ENCODE results near the gene BANF2. TPM values are rescaled to one million over a fixed set of nuclear protein-coding genes. Genes with fewer than 3 reads are reported as not detected.

Gene BANF2
- total and polyA plus RNA-seq, 2 donors: 0.14 to 0.25 TPM

DNA sequence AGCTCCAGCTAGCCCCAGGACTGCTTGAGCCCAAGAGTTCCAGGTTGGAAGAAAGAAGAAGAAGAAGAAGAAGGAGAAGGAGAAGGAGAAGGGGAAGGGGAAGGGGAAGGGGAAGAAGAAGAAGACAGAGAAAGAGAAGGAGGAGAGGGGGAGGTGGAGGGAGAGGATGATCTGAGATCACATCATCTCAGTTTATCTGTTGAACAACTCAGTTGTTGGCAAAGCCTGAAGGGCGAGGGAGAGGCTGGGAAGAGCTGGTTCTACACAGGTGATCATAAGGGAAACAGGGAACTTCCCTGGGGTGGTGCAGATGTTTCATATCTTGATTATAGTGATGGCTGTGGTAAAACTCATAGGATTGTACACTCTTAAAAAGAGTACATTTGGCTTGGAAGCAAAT is 14.6 kb upstream of the BANF2 start:
- WGBS: 85% methylated on average over 1 of the region's 1 CpG
- H3K4me1 ChIP-seq (ENCODE audit: control insufficient read depth in 2 of 2, insufficient read depth in 2 of 2, low read length in 2 of 2): peaks cover 7 to 14% of the 10 kb centered on the region in 2 donors
- H3K27ac ChIP-seq (ENCODE audit: low read depth in 1 of 2, low read length in 1 of 2): no peak overlapping the region
- no peak for DNase-seq (ENCODE audit: low read depth in 6 of 9, low spot score in 9 of 9)
- peaks cover 0 to 40% of the 10 kb centered on the region in 2 donors for H3K27me3 ChIP-seq (ENCODE audit: control insufficient read depth in 2 of 2, insufficient read depth in 1 of 2, low read length in 1 of 2)
- H3K36me3 ChIP-seq (ENCODE audit: control insufficient read depth in 2 of 2, insufficient read depth in 2 of 2, low read length in 1 of 2): no peaks in the 10 kb centered on the region
- H3K9me3 ChIP-seq (ENCODE audit: control insufficient read depth in 2 of 2, insufficient read depth in 1 of 2, low read length in 1 of 2): peaks cover 0 to 1% of the 10 kb centered on the region in 2 donors
- no peak overlapping the region for H3K4me3 ChIP-seq (ENCODE audit: low read length in 2 of 2)

DNA sequence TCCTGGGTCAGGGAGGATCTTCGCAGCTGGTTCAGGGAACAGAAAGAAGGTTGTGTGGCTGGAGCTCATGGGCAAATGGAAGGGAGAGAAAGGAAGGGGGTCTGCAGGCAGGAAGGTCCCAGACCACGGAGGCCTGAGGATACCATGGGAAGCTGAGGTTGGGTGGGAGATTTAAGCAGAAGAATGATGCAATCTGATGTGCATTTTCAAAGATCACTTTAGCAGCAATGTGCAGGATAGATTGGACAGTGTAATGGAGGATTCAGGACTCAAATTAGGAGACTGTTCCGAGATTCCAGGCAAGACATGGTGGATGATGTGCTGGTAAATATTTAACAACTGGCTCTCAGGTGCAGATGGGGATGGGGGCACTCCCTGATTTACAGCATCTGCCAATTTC is 12.0 kb upstream of the BANF2 start:
- WGBS: 87% methylated on average over 3 of the region's 3 CpGs
- peaks cover 0 to 41% of the 10 kb centered on the region in 2 donors for H3K27me3 ChIP-seq (ENCODE audit: control insufficient read depth in 2 of 2, insufficient read depth in 1 of 2, low read length in 1 of 2)
- no peaks in the 10 kb centered on the region for H3K36me3 ChIP-seq (ENCODE audit: control insufficient read depth in 2 of 2, insufficient read depth in 2 of 2, low read length in 1 of 2)
- DNase-seq (ENCODE audit: low read depth in 6 of 9, low spot score in 9 of 9): no peak
- H3K4me1 ChIP-seq (ENCODE audit: control insufficient read depth in 2 of 2, insufficient read depth in 2 of 2, low read length in 2 of 2): peaks cover 2 to 4% of the 10 kb centered on the region in 2 donors
- no peak overlapping the region for H3K27ac ChIP-seq (ENCODE audit: low read depth in 1 of 2, low read length in 1 of 2)
- no peaks in the 10 kb centered on the region for H3K9me3 ChIP-seq (ENCODE audit: control insufficient read depth in 2 of 2, insufficient read depth in 1 of 2, low read length in 1 of 2)
- no peak overlapping the region for H3K4me3 ChIP-seq (ENCODE audit: low read length in 2 of 2)

DNA sequence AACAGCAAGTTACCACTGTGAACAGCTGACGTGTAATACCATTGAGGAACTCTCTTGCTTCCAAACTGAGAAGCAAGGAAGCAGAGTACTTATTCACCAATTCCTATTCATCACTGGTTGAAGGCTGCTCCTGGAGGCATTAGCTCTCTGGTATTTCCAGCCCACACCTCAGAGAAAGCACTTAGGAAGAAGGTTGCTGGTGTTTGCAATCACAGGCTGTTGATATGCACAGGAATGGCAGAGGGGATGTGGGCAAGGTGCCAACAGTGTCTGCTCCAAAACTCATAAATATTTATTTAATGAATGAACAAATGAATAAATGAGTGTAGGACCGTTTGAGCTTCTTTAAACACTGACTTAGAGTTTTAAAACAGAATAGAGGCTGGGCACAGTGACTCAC is 10.8 kb upstream of the BANF2 start:
- no peak for DNase-seq (ENCODE audit: low read depth in 6 of 9, low spot score in 9 of 9)

DNA sequence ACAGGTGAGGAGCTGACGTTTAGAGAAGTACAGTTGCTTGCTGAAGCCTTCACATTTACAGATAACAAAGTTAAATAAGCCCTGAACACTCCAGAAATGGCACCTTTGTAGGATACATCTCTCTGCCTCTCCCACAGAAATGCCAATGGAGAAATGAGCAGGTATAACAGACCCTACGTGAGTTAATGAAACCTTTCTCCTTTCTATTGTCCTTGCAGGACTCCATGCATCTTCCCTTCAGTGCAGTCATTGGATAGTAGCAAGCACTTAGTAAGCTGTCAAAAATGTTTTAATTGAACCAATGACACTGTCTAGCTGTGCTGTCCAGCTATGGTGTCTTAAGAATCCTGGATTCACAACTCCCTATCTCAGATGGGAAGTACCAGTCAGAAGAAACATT is 9.6 kb upstream of the BANF2 start:
- no peak overlapping the region for H3K4me3 ChIP-seq (ENCODE audit: low read length in 2 of 2)
- 91% methylated on average over 2 of the region's 2 CpGs for WGBS
- no peaks in the 10 kb centered on the region for H3K9me3 ChIP-seq (ENCODE audit: control insufficient read depth in 2 of 2, insufficient read depth in 1 of 2, low read length in 1 of 2)
- H3K36me3 ChIP-seq (ENCODE audit: control insufficient read depth in 2 of 2, insufficient read depth in 2 of 2, low read length in 1 of 2): no peaks in the 10 kb centered on the region
- no peak overlapping the region for H3K27ac ChIP-seq (ENCODE audit: low read depth in 1 of 2, low read length in 1 of 2)
- DNase-seq (ENCODE audit: low read depth in 6 of 9, low spot score in 9 of 9): no peak
- peaks cover 0 to 23% of the 10 kb centered on the region in 2 donors for H3K27me3 ChIP-seq (ENCODE audit: control insufficient read depth in 2 of 2, insufficient read depth in 1 of 2, low read length in 1 of 2)
- no peaks in the 10 kb centered on the region for H3K4me1 ChIP-seq (ENCODE audit: control insufficient read depth in 2 of 2, insufficient read depth in 2 of 2, low read length in 2 of 2)

More for the DNA sequence above, 10.8 kb upstream of the BANF2 start:
- WGBS: 75% methylated on average over 2 of the region's 2 CpGs
- no peaks in the 10 kb centered on the region for H3K36me3 ChIP-seq (ENCODE audit: control insufficient read depth in 2 of 2, insufficient read depth in 2 of 2, low read length in 1 of 2)
- H3K27ac ChIP-seq (ENCODE audit: low read depth in 1 of 2, low read length in 1 of 2): no peak overlapping the region
- H3K4me3 ChIP-seq (ENCODE audit: low read length in 2 of 2): no peak overlapping the region
- no peaks in the 10 kb centered on the region for H3K4me1 ChIP-seq (ENCODE audit: control insufficient read depth in 2 of 2, insufficient read depth in 2 of 2, low read length in 2 of 2)
- H3K27me3 ChIP-seq (ENCODE audit: control insufficient read depth in 2 of 2, insufficient read depth in 1 of 2, low read length in 1 of 2): peaks cover 0 to 35% of the 10 kb centered on the region in 2 donors
- H3K9me3 ChIP-seq (ENCODE audit: control insufficient read depth in 2 of 2, insufficient read depth in 1 of 2, low read length in 1 of 2): no peaks in the 10 kb centered on the region

DNA sequence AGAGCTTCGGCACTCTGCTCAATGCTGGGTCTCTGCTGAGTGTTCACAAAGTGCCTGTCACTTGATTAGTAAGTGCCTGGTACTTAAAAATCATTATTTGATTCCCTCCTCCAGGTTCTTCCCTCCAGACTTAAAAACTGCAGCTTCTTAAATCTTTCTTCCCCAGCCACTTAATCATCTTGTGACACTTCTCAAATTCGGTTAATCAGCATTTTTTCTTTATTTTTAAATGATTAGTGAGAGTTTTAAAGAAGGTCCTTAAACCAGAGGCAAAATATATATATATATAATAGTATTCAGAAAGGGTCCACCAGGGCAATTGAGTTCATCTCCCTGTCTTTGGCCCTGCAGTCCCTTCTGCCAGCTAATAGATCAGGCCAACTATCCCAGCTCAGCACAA is 8.0 kb upstream of the BANF2 start:
- 54% methylated on average over 2 of the region's 2 CpGs for WGBS
- peaks cover 0 to 13% of the 10 kb centered on the region in 2 donors for H3K27me3 ChIP-seq (ENCODE audit: control insufficient read depth in 2 of 2, insufficient read depth in 1 of 2, low read length in 1 of 2)
- no peaks in the 10 kb centered on the region for H3K9me3 ChIP-seq (ENCODE audit: control insufficient read depth in 2 of 2, insufficient read depth in 1 of 2, low read length in 1 of 2)
- no peaks in the 10 kb centered on the region for H3K4me1 ChIP-seq (ENCODE audit: control insufficient read depth in 2 of 2, insufficient read depth in 2 of 2, low read length in 2 of 2)
- no peak overlapping the region for H3K27ac ChIP-seq (ENCODE audit: low read depth in 1 of 2, low read length in 1 of 2)
- no peak overlapping the region for H3K4me3 ChIP-seq (ENCODE audit: low read length in 2 of 2)
- no peaks in the 10 kb centered on the region for H3K36me3 ChIP-seq (ENCODE audit: control insufficient read depth in 2 of 2, insufficient read depth in 2 of 2, low read length in 1 of 2)
- no peak for DNase-seq (ENCODE audit: low read depth in 6 of 9, low spot score in 9 of 9)

DNA sequence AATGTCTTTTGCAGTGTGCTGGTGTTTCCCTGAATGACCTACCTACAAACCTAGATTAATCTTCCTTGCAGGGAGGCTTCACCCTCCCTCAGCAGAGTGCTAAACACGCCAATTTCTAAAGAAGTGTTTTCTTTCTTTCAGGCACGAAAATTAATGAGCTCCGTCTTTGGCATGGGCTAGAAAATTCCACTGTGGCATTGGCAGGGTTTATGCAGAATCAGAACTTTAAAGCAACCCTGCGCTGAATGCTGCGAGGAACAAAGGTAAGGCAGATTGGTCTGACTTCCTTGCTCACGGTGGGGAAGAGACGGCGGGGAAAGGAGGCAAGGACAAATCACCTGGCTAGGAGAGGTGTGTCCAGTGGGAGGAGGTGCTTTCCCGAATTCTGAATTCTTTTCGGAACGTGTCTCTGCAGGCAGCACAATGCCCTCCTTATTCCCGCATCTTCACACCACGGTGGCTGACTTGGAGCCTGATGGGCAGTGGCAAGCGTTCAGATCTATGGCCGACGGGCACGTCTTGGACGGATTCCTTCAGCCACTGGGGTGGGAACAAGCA is 6.2 kb upstream of the BANF2 start:
- no peaks in the 10 kb centered on the region for H3K36me3 ChIP-seq (ENCODE audit: control insufficient read depth in 2 of 2, insufficient read depth in 2 of 2, low read length in 1 of 2)
- no peak overlapping the region for H3K4me3 ChIP-seq (ENCODE audit: low read length in 2 of 2)
- DNase-seq (ENCODE audit: low read depth in 6 of 9, low spot score in 9 of 9): no peak
- 94% methylated on average over 18 of the region's 18 CpGs for WGBS
- H3K4me1 ChIP-seq (ENCODE audit: control insufficient read depth in 2 of 2, insufficient read depth in 2 of 2, low read length in 2 of 2): no peaks in the 10 kb centered on the region
- peaks cover 0 to 7% of the 10 kb centered on the region in 2 donors for H3K27me3 ChIP-seq (ENCODE audit: control insufficient read depth in 2 of 2, insufficient read depth in 1 of 2, low read length in 1 of 2)
- no peak overlapping the region for H3K27ac ChIP-seq (ENCODE audit: low read depth in 1 of 2, low read length in 1 of 2)
- no peaks in the 10 kb centered on the region for H3K9me3 ChIP-seq (ENCODE audit: control insufficient read depth in 2 of 2, insufficient read depth in 1 of 2, low read length in 1 of 2)

DNA sequence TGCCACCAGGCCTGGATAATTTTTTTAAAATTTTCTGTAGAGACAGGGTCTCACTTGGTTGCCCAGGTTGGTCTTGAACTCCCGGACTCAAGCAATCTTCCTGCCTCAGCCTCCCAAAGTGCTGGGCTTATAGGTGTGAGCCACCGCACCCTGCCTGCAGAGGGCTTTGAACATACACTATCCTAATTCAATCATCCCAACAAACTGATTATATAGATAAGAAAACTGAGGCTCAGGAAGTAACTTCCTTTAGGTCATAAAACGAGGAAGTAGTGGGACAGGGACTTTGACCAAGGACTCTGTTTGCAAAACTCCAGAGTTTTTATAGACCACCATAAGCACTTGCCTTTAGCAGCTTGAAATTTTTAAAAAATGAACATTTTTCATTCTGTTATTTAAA is 5.0 kb upstream of the BANF2 start:
- no peak for DNase-seq (ENCODE audit: low read depth in 6 of 9, low spot score in 9 of 9)
- H3K9me3 ChIP-seq (ENCODE audit: control insufficient read depth in 2 of 2, insufficient read depth in 1 of 2, low read length in 1 of 2): no peaks in the 10 kb centered on the region
- H3K4me3 ChIP-seq (ENCODE audit: low read length in 2 of 2): no peak overlapping the region
- 77% methylated on average over 3 of the region's 3 CpGs for WGBS
- H3K27me3 ChIP-seq (ENCODE audit: control insufficient read depth in 2 of 2, insufficient read depth in 1 of 2, low read length in 1 of 2): peaks cover 0 to 4% of the 10 kb centered on the region in 2 donors
- H3K27ac ChIP-seq (ENCODE audit: low read depth in 1 of 2, low read length in 1 of 2): no peak overlapping the region
- H3K36me3 ChIP-seq (ENCODE audit: control insufficient read depth in 2 of 2, insufficient read depth in 2 of 2, low read length in 1 of 2): no peaks in the 10 kb centered on the region
- H3K4me1 ChIP-seq (ENCODE audit: control insufficient read depth in 2 of 2, insufficient read depth in 2 of 2, low read length in 2 of 2): no peaks in the 10 kb centered on the region

DNA sequence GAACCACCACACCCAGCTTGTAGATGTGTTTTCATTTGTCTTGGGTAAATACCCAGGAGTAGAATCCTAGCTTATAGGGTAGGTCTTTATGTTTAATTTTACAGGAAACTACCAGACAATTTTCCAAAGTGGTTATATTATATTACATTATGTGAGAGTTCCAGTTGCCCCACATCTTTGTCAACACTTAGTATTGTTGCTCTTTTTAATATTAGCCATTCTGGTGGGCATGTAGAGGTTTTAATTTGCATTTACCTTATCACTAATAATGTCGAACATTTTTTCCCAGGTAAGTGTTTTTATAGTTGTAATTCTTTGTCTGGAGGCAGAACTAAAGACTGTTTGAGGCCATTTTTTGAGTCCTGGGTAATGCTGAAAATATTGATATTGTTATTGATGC is 3.5 kb upstream of the BANF2 start:
- Histone ChIP-seq H3K27ac (ENCODE audit: low read depth in 1 of 2, low read length in 1 of 2) (no peak overlapping the region), H3K9me3 (ENCODE audit: control insufficient read depth in 2 of 2, insufficient read depth in 1 of 2, low read length in 1 of 2) (no peaks in the 10 kb centered on the region), H3K27me3 (ENCODE audit: control insufficient read depth in 2 of 2, insufficient read depth in 1 of 2, low read length in 1 of 2) (peaks cover 0 to 2% of the 10 kb centered on the region in 2 donors), H3K4me3 (ENCODE audit: low read length in 2 of 2) (no peak overlapping the region), H3K4me1 (ENCODE audit: control insufficient read depth in 2 of 2, insufficient read depth in 2 of 2, low read length in 2 of 2) (no peaks in the 10 kb centered on the region), H3K36me3 (ENCODE audit: control insufficient read depth in 2 of 2, insufficient read depth in 2 of 2, low read length in 1 of 2) (no peaks in the 10 kb centered on the region)
- 97% methylated on average over 1 of the region's 1 CpG for WGBS
- no peak for DNase-seq (ENCODE audit: low read depth in 6 of 9, low spot score in 9 of 9)

DNA sequence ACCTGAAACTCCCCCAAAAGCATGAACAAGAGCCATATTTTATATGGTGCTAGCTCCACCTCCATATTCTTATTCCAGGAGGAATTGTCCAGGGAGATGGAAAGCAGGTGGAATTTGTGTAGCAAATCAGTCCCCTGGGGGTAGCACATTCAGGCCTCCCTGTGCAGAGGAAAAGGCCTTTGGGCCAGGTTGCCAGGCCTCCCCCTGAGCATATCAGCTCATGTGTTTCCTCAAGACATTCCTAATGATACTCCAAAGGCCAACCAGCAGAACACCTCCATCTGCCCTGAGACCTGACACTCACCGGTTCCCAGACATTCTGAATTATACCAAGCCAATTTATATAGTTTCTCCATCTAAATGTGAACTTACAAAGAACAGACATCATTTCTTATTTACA is 2.6 kb upstream of the BANF2 start:
- Histone ChIP-seq H3K9me3 (ENCODE audit: control insufficient read depth in 2 of 2, insufficient read depth in 1 of 2, low read length in 1 of 2) (no peaks in the 10 kb centered on the region), H3K36me3 (ENCODE audit: control insufficient read depth in 2 of 2, insufficient read depth in 2 of 2, low read length in 1 of 2) (no peaks in the 10 kb centered on the region), H3K4me1 (ENCODE audit: control insufficient read depth in 2 of 2, insufficient read depth in 2 of 2, low read length in 2 of 2) (no peaks in the 10 kb centered on the region), H3K27ac (ENCODE audit: low read depth in 1 of 2, low read length in 1 of 2) (no peak overlapping the region), H3K4me3 (ENCODE audit: low read length in 2 of 2) (no peak overlapping the region), H3K27me3 (ENCODE audit: control insufficient read depth in 2 of 2, insufficient read depth in 1 of 2, low read length in 1 of 2) (peaks cover 0 to 2% of the 10 kb centered on the region in 2 donors)
- 96% methylated on average over 1 of the region's 1 CpG for WGBS
- DNase-seq (ENCODE audit: low read depth in 6 of 9, low spot score in 9 of 9): no peak

Measured in thymus (tissue), 11 donors.